ENCODE results near the gene MED8. TPM values are rescaled to one million over a fixed set of nuclear protein-coding genes. Genes with fewer than 3 reads are reported as not detected.

The MED8 gene
- total RNA-seq, 2 donors from 2014 or later: 39.2 to 51.3 TPM

DNA sequence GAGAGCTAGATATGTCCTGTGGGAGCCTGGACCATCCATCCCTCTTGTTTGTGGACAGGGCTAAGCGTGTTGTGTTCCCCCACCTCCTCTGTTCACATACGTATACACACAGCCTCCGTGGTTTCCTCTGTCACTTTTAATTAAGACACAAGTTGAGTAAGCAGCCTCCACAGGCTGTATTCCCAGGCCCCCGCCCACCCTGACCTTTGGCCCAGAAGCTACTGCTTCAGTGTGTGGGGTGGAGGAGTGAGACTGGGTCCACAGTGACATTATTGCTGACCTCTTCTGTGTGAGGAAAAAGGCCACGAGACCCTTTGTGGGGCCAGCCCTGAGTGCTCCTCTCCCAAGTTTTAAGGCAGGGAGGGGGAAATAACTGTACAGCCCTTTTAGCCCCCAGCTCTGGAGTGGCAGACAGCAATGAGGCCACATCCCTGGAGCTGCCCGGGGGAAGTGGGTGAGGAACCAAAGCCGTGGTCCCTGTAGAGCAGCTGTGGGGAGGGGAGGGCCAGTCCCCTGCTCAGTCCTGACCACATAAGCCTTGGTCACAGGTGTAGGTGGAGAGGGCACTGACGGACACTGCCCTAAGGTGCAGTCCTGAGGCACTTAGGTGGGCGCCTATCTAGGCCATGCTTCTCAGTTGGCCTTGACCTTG lies 26.2 kb downstream of the MED8 start:
- intact Hi-C loops (cut with DNase I): no loop called here
- no peak overlapping the region for H3K27ac ChIP-seq
- H3K27me3 ChIP-seq: no peaks in the 10 kb centered on the region
- no peak overlapping the region for H3K9ac ChIP-seq (ENCODE audit: low read depth in 2 of 2, low read length in 2 of 2)
- no peak overlapping the region for H3K4me3 ChIP-seq
- TF ChIP-seq, protein P1, sequence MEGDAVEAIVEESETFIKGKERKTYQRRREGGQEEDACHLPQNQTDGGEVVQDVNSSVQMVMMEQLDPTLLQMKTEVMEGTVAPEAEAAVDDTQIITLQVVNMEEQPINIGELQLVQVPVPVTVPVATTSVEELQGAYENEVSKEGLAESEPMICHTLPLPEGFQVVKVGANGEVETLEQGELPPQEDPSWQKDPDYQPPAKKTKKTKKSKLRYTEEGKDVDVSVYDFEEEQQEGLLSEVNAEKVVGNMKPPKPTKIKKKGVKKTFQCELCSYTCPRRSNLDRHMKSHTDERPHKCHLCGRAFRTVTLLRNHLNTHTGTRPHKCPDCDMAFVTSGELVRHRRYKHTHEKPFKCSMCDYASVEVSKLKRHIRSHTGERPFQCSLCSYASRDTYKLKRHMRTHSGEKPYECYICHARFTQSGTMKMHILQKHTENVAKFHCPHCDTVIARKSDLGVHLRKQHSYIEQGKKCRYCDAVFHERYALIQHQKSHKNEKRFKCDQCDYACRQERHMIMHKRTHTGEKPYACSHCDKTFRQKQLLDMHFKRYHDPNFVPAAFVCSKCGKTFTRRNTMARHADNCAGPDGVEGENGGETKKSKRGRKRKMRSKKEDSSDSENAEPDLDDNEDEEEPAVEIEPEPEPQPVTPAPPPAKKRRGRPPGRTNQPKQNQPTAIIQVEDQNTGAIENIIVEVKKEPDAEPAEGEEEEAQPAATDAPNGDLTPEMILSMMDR (IDR thresholded peaks at IDR 0.05): no peak
- peak; percentile 64 for DNase-seq
- H3K4me1 ChIP-seq: peaks cover 17% of the 10 kb centered on the region
- no peaks in the 10 kb centered on the region for H3K9me3 ChIP-seq
- peaks cover 25% of the 10 kb centered on the region for H3K36me3 ChIP-seq

DNA sequence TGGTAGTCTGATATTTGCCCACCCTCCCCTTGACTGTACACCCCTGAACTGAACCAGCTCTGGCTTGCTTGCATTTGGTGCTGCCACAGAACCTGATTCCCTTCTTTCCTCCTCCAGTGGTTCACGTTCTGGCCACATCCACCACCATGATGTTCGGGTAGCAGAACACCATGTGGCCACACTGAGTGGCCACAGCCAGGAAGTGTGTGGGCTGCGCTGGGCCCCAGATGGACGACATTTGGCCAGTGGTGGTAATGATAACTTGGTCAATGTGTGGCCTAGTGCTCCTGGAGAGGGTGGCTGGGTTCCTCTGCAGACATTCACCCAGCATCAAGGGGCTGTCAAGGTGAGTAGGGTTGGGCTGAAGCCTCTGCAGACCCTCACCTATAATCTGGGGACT lies 29.0 kb downstream of the MED8 start:
- no peak for DNase-seq
- Histone ChIP-seq H3K4me1 (peaks cover 10% of the 10 kb centered on the region), H3K27ac (no peak overlapping the region), H3K9me3 (no peaks in the 10 kb centered on the region), H3K4me3 (no peak overlapping the region), H3K9ac (ENCODE audit: low read depth in 2 of 2, low read length in 2 of 2) (peak overlapping the region in 1 of 2 donors; percentile 34), H3K27me3 (no peaks in the 10 kb centered on the region), H3K36me3 (peaks cover 25% of the 10 kb centered on the region)
- intact Hi-C loops (cut with DNase I): no loop called here
- TF ChIP-seq, protein P1 (IDR thresholded peaks at IDR 0.05): no peak

DNA sequence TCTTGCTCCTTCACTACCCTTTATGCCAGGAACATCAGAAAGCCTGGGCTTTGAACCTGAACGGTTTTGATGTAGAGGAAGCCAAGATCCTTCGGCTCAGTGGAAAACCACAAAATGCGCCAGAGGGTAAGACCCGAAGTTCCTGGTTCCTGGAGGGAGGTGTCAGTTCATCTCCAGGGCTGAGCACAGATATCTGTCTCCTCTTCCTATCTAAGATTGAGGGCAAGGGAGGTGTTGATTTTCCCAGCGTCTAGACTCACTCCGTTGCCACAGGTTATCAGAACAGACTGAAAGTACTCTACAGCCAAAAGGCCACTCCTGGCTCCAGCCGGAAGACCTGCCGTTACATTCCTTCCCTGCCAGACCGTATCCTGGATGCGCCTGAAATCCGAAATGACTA lies 29.9 kb downstream of the MED8 start:
- Histone ChIP-seq H3K4me3 (peak overlapping the region; percentile 65), H3K27ac (no peak overlapping the region), H3K27me3 (no peaks in the 10 kb centered on the region), H3K4me1 (peaks cover 5% of the 10 kb centered on the region), H3K9me3 (no peaks in the 10 kb centered on the region), H3K36me3 (peaks cover 20% of the 10 kb centered on the region), H3K9ac (ENCODE audit: low read depth in 2 of 2, low read length in 2 of 2) (peak overlapping the region; percentile 8 to 46)
- DNase-seq: no peak
- intact Hi-C loops (cut with DNase I): no loop called here
- TF ChIP-seq, protein P1 (IDR thresholded peaks at IDR 0.05): no peak

DNA sequence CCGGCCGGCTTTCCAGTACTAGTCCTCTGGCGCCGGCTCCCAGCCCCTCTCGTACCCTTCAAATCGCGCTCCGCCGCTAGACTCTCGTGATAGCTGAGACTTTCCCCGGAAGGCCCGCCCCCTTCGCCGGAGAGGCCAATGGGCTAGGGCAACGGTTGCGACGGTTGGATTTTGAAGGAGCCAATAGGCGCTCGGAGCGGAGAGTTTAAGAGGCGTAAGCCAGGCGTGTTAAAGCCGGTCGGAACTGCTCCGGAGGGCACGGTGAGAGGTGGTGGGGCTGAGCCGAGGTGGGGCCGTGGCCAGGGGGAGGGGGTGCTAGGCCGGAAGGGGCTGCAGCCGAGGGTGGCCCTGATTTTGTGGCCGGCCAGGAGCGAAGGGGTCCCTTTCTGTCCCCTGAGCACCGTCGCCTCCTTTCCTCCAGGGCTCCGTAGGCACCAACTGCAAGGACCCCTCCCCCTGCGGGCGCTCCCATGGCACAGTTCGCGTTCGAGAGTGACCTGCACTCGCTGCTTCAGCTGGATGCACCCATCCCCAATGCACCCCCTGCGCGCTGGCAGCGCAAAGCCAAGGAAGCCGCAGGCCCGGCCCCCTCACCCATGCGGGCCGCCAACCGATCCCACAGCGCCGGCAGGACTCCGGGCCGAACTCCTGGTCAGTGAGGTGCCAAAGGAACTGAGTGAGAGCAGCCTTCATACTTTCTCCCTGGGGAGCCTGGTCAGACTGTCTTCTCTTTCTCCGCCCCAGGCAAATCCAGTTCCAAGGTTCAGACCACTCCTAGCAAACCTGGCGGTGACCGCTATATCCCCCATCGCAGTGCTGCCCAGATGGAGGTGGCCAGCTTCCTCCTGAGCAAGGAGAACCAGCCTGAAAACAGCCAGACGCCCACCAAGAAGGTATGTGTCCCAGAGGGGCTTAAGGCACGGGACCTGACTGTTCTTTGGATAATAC lies 30.6 kb downstream of the MED8 start, which contains the start of gene CDC20:
Gene CDC20 (plus strand): TSS at position 236 of the 948 bp plus-strand sequence. CDS start 235 bp downstream, at position 471.
- no peaks in the 10 kb centered on the region for H3K27me3 ChIP-seq
- DNase-seq: peak; percentile 100
- peak within 1 kb of the TSS; percentile 98 for H3K27ac ChIP-seq
- peaks cover 5% of the 10 kb centered on the region for H3K4me1 ChIP-seq
- peak within 1 kb of the TSS; percentile 65 for H3K4me3 ChIP-seq
- peaks cover 15% of the 10 kb centered on the region for H3K36me3 ChIP-seq
- peak within 1 kb of the TSS; percentile 87 to 97 for H3K9ac ChIP-seq (ENCODE audit: low read depth in 2 of 2, low read length in 2 of 2)
- TF ChIP-seq, protein P1 (IDR thresholded peaks at IDR 0.05): no peak
- intact Hi-C loops (cut with DNase I): no loop called here
- no peaks in the 10 kb centered on the region for H3K9me3 ChIP-seq

DNA sequence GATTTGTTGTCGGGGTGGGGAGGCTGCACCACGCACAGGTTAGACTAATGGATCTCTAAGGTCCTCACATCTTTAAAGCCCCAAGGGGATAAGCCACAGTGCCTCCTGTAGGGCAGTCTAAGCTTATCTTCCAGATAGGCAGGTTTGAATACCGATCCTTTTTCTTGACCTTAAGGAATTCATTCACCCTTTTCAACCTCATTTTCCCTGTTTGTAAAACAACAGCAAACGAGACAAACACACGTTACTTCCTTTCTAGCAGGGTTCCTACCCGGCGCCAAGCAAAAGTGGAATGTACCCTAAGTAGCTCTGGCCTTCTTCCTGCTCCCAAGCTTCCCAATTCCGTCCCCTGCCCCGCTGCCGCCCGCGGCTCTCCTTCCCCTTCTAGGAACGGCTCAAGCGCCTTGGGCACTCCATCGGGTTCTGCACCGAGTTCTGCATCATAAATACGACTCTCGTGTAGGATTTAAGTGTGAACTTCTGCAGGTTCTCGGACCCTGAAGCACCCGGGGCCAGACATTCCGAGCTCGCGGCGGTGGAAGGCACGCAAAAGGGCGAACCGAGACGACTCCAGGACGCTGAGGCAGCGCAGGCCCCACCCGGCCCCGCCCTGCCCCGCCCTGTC lies 31.4 kb downstream of the MED8 start:
- H3K9me3 ChIP-seq: no peaks in the 10 kb centered on the region
- H3K4me3 ChIP-seq: peak overlapping the region; percentile 65
- intact Hi-C loops (cut with DNase I): no loop called here
- no peaks in the 10 kb centered on the region for H3K27me3 ChIP-seq
- peak overlapping the region; percentile 87 to 97 for H3K9ac ChIP-seq (ENCODE audit: low read depth in 2 of 2, low read length in 2 of 2)
- TF ChIP-seq, protein P1 (IDR thresholded peaks at IDR 0.05): peak; percentile 43
- H3K27ac ChIP-seq: peak overlapping the region; percentile 98
- peaks cover 9% of the 10 kb centered on the region for H3K36me3 ChIP-seq
- DNase-seq: peak; percentile 65
- H3K4me1 ChIP-seq: peaks cover 5% of the 10 kb centered on the region

Data from colonic mucosa (tissue), 4 donors.